SK-N-SH (cell line): ENCODE data around the gene AGBL1. TPM values are rescaled to one million over a fixed set of nuclear protein-coding genes. Genes with fewer than 3 reads are reported as not detected.

Experiments used
- CTCF ChIA-PET: fragments of 300-600, 350-600 bp; formaldehyde crosslinking; extraction: SDS; loops from one replicate; lab custom pipeline; 2021; lab: Yijun Ruan, JAX
- POLR2A ChIA-PET: fragments of 350-600 bp; sonication (Branson Sonifier 250); formaldehyde crosslinking; extraction: SDS; loops from one replicate; lab custom pipeline; 2020; ENCODE audit warnings: antibody characterized with exemption, inconsistent platforms; lab: Yijun Ruan, JAX
- DNase-seq: peaks from one replicate; pipeline ENCODE4 v3.0.0; 2012
- H2AFZ ChIP-seq: fragments of 200-600 bp; sonication (generic); 2 replicates; pipeline ENCODE4 v1.8.1; 2016; ENCODE audit warnings: antibody characterized with exemption, mild to moderate bottlenecking, low read depth
- H3F3A ChIP-seq: fragments of 200-600 bp; sonication (generic); replicated peaks from 2 replicates; pipeline ENCODE3; 2016; ENCODE audit warnings: antibody characterized with exemption, mild to moderate bottlenecking; ENCODE audit not compliant: insufficient read depth
- H3K27ac ChIP-seq, 2 experiments: fragments of 200-500 bp in 1 of 2; fragments of 200-600 bp in 1 of 2; sonication (Bioruptor generic) in 1 of 2; sonication (generic), shearing (Covaris generic) in 1 of 2; 2 replicates each; pipeline versions ENCODE4 v1.5.1 to v1.6.1; 2014 to 2016; ENCODE audit warnings: low read depth in 2 of 2, inconsistent platforms in 1 of 2, low read length in 1 of 2, mild to moderate bottlenecking in 1 of 2, mixed read lengths in 1 of 2
- H3K27me3 ChIP-seq: fragments of 200-600 bp; sonication (generic), shearing (Covaris generic); 2 replicates; pipeline ENCODE4 v1.6.1; 2016; ENCODE audit warnings: mixed run types; ENCODE audit not compliant: insufficient read depth
- H3K36me3 ChIP-seq, 2 experiments: fragments of 200-500 bp in 1 of 2; fragments of 200-600 bp in 1 of 2; sonication (Bioruptor generic) in 1 of 2; sonication (generic) in 1 of 2; replicated peaks in 1 of 2; 2 replicates each; pipeline versions ENCODE3 to v1.5.1; 2014 to 2016; ENCODE audit warnings: low read length in 1 of 2, mild to moderate bottlenecking in 1 of 2; ENCODE audit not compliant: insufficient read depth in 2 of 2, control insufficient read depth in 1 of 2
- H3K4me1 ChIP-seq, 2 experiments: fragments of 200-500 bp in 1 of 2; fragments of 200-600 bp in 1 of 2; sonication (Bioruptor generic) in 1 of 2; sonication (generic), shearing (Covaris generic) in 1 of 2; 2 replicates each; pipeline versions ENCODE4 v1.5.1 to v1.6.1; 2014 to 2016; ENCODE audit warnings: low read depth in 1 of 2, low read length in 1 of 2, mixed run types in 1 of 2; ENCODE audit not compliant: insufficient read depth in 2 of 2, control insufficient read depth in 1 of 2
- H3K4me2 ChIP-seq: fragments of 200-600 bp; sonication (generic), shearing (Covaris generic); 2 replicates; pipeline ENCODE4 v1.6.1; 2017; ENCODE audit warnings: mixed run types
- H3K4me3 ChIP-seq, 2 experiments: fragments of 200-500 bp in 1 of 2; fragments of 200-600 bp in 1 of 2; sonication (Bioruptor generic) in 1 of 2; sonication (generic), shearing (Covaris generic) in 1 of 2; 2 replicates each; pipeline versions ENCODE4 v1.5.1 to v1.8.1; 2014 to 2016; ENCODE audit warnings: low read depth in 2 of 2, inconsistent platforms in 1 of 2, low read length in 1 of 2, mild to moderate bottlenecking in 1 of 2, mixed read lengths in 1 of 2, moderate library complexity in 1 of 2
- H3K79me2 ChIP-seq: fragments of 200-600 bp; sonication (generic); 2 replicates; pipeline ENCODE4 v1.8.1; 2017; ENCODE audit warnings: mild to moderate bottlenecking; ENCODE audit not compliant: insufficient read depth
- H3K9ac ChIP-seq: fragments of 200-600 bp; sonication (generic); 2 replicates; pipeline ENCODE4 v1.6.1; 2017; ENCODE audit warnings: mixed run types
- H3K9me2 ChIP-seq: fragments of 200-600 bp; sonication (generic); 2 replicates; pipeline ENCODE4 v1.6.1; 2017; ENCODE audit warnings: mixed run types
- H3K9me3 ChIP-seq: fragments of 200-600 bp; sonication (generic); 2 replicates; pipeline ENCODE4 v1.6.1; 2017; ENCODE audit warnings: mixed run types, mild to moderate bottlenecking, moderate library complexity
- H4K20me1 ChIP-seq: fragments of 200-600 bp; sonication (generic); 2 replicates; pipeline ENCODE4 v1.6.1; 2017; ENCODE audit warnings: mild to moderate bottlenecking, mixed run types; ENCODE audit not compliant: insufficient read depth
- CTCF ChIP-seq: fragments of 200-600 bp; sonication (generic); IDR thresholded peaks from 2 replicates; pipeline ENCODE4 v1.6.1; 2017; ENCODE audit warnings: antibody characterized with exemption, mild to moderate bottlenecking, moderate library complexity
- IRF3 ChIP-seq: fragments of 150-350 bp; IDR thresholded peaks from 2 replicates; pipeline ENCODE4 v1.6.1; 2016; ENCODE audit warnings: mild to moderate bottlenecking, low read depth, low read length
- JUND ChIP-seq: IDR thresholded peaks from 2 replicates; pipeline ENCODE4 v1.4.0; 2012
- MEF2A ChIP-seq: IDR thresholded peaks from 2 replicates; pipeline ENCODE4 v1.4.0; 2012; ENCODE audit warnings: low read depth, borderline replicate concordance
- NRF1 ChIP-seq: IDR thresholded peaks from 2 replicates; pipeline ENCODE4 v1.6.1; 2012; ENCODE audit warnings: low read depth, mild to moderate bottlenecking, low read length
- POLR2AphosphoS5 ChIP-seq: IDR thresholded peaks from 2 replicates; pipeline ENCODE4 v1.6.1; 2012; ENCODE audit warnings: low read depth, low read length
- RAD21 ChIP-seq: IDR thresholded peaks from 2 replicates; pipeline ENCODE4 v1.6.1; 2012; ENCODE audit warnings: mild to moderate bottlenecking, low read length
- RCOR1 ChIP-seq: fragments of 150-350 bp; IDR thresholded peaks from 2 replicates; pipeline ENCODE4 v1.6.1; 2017; ENCODE audit warnings: antibody characterized with exemption, low read length
- RXRA ChIP-seq: IDR thresholded peaks from 2 replicates; pipeline ENCODE4 v1.4.0; 2012; ENCODE audit warnings: low read depth, mild to moderate bottlenecking, borderline replicate concordance
- SMC3 ChIP-seq: IDR thresholded peaks from 2 replicates; pipeline ENCODE4 v1.6.1; 2012; ENCODE audit warnings: low read depth, low read length, improper control_type of control experiment
- USF2 ChIP-seq: fragments of 150-350 bp; IDR thresholded peaks from 2 replicates; pipeline ENCODE4 v1.6.1; 2017; ENCODE audit warnings: antibody characterized with exemption, low read length, low read depth, borderline replicate concordance
- WGBS: methylation state at CpG from one replicate; pipeline ENCODE4 v1.1.6; 2017; ENCODE audit warnings: low lambda C conversion rate; 5-methylcytosine and 5-hydroxymethylcytosine counted together
- polyA plus RNA-seq, 3 experiments: library from polyadenylated mRNA; depleted of rRNA; stranded (reverse); fragments of >200 nt; gene quantifications; 2 replicates each; pipeline ENCODE4 v1.2.3, GENCODE V29; 2012
- TF ChIP-seq, protein P1 (sequence below): IDR thresholded peaks from 2 replicates; pipeline ENCODE4; 2012
- TF ChIP-seq, protein P2 (sequence below): IDR thresholded peaks from 2 replicates; pipeline ENCODE4 v1.4.0; 2012; ENCODE audit warnings: low read depth
- TF ChIP-seq, protein P3 (sequence below): IDR thresholded peaks from 2 replicates; pipeline ENCODE4 v1.4.0; 2012; ENCODE audit warnings: low read depth, borderline replicate concordance

Gene AGBL1
- polyA plus RNA-seq, 1 of the 3 experiments (the other 2 are of a cell fraction) = not detected

DNA sequence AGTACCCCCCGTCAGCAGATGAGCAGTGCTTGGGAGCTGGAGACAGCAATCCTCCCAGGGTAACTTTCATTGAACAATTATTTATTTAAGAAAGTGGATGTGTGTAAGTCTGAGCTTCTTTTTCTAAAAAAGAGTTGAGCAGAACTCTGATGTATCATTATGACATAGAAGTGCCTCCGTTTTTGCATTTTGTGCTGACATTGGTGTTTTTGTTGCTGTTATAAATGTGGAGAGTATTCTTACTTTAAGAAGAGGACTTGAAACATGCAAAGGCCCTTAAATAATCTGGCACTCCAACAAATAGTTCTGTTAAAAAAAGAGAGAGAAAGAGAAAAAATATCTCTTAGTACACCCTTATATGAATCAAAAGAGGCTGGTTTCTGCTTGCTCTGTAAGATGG, 217.1 kb downstream of the AGBL1 start:
- H3F3A ChIP-seq = no peaks in the 10 kb centered on the region
- no peaks in the 10 kb centered on the region for H3K27me3 ChIP-seq
- H3K4me3 ChIP-seq = no peak overlapping the region
- H2AFZ ChIP-seq = no peak overlapping the region
- no peaks in the 10 kb centered on the region for H3K4me1 ChIP-seq
- ChIA-PET POLR2A (no interaction called here), CTCF (interaction anchor here (1.2 kb wide), 1 partner anchor 65 kb away, joined by 4 read pairs; no protein-coding TSS in a partner anchor)
- no peaks in the 10 kb centered on the region for H3K79me2 ChIP-seq
- H4K20me1 ChIP-seq = no peaks in the 10 kb centered on the region
- TF ChIP-seq, protein P1, sequence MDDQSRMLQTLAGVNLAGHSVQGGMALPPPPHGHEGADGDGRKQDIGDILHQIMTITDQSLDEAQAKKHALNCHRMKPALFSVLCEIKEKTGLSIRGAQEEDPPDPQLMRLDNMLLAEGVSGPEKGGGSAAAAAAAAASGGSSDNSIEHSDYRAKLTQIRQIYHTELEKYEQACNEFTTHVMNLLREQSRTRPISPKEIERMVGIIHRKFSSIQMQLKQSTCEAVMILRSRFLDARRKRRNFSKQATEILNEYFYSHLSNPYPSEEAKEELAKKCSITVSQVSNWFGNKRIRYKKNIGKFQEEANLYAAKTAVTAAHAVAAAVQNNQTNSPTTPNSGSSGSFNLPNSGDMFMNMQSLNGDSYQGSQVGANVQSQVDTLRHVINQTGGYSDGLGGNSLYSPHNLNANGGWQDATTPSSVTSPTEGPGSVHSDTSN = no peak
- TF ChIP-seq POLR2AphosphoS5 (no peak), SMC3 (no peak), IRF3 (no peak), RCOR1 (no peak), MEF2A (no peak), JUND (no peak), NRF1 (no peak), RXRA (no peak), USF2 (no peak), RAD21 (no peak), CTCF (no peak)
- TF ChIP-seq, protein P2, sequence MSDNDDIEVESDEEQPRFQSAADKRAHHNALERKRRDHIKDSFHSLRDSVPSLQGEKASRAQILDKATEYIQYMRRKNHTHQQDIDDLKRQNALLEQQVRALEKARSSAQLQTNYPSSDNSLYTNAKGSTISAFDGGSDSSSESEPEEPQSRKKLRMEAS = no peak
- TF ChIP-seq, protein P3, sequence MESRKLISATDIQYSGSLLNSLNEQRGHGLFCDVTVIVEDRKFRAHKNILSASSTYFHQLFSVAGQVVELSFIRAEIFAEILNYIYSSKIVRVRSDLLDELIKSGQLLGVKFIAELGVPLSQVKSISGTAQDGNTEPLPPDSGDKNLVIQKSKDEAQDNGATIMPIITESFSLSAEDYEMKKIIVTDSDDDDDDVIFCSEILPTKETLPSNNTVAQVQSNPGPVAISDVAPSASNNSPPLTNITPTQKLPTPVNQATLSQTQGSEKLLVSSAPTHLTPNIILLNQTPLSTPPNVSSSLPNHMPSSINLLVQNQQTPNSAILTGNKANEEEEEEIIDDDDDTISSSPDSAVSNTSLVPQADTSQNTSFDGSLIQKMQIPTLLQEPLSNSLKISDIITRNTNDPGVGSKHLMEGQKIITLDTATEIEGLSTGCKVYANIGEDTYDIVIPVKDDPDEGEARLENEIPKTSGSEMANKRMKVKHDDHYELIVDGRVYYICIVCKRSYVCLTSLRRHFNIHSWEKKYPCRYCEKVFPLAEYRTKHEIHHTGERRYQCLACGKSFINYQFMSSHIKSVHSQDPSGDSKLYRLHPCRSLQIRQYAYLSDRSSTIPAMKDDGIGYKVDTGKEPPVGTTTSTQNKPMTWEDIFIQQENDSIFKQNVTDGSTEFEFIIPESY = no peak
- H3K4me2 ChIP-seq = no peak overlapping the region
- no peak for DNase-seq
- WGBS = 39% methylated on average over 2 of the region's 2 CpGs
- H3K36me3 ChIP-seq = no peaks in the 10 kb centered on the region
- H3K9me2 ChIP-seq = no peaks in the 10 kb centered on the region
- no peak overlapping the region for H3K27ac ChIP-seq
- no peak overlapping the region for H3K9ac ChIP-seq
- H3K9me3 ChIP-seq = no peaks in the 10 kb centered on the region
